ENCODE measurements around the gene TTC28.

- TF ChIP-seq POLR2A (IDR thresholded peaks at IDR 0.05) (no peak), CTCF (IDR thresholded peaks at IDR 0.05) (no peak)
Observed at GRCh38 chr22:28438183-28438768, 241.4 kb downstream of the TTC28 start.
